ENCODE results near the gene RASSF10. TPM values are rescaled to one million over a fixed set of nuclear protein-coding genes. Genes with fewer than 3 reads are reported as not detected.

RASSF10 gene
- polyA plus RNA-seq, 1 donor (not counting 4 experiments of a cell fraction or from before 2014, with no cell fraction given) = 2.1 TPM

DNA sequence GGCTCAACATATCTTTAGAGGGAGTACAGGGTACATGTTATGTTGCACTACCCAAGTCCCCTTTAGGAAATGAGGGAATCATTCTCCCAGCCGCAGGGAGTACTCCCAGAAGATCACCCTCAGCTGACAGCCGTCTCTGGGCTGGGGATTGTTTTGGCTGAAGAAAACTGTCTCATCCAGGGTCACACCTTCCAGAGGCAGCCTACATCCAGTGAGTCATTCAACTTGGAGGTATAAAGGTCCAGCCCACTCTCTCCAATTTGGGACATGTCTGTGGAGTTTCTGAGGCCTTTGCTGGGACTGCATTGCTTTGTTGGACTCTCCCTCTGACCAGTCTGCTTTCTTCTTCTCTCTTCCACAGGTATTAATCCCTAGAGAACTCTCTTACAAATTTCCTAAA lies 42.1 kb downstream of the RASSF10 start:
- H3K27me3 ChIP-seq (ENCODE audit: control insufficient read depth, extremely low read depth, insufficient read depth, low read length) = no peaks in the 10 kb centered on the region
- peak overlapping the region; percentile 15 for H3K4me2 ChIP-seq (ENCODE audit: control insufficient read depth, extremely low read depth, insufficient read depth, low read depth, low read length)
- peaks cover 50% of the 10 kb centered on the region for H3K4me1 ChIP-seq (ENCODE audit: control insufficient read depth, extremely low read depth, insufficient read depth, low read length)
- no peak overlapping the region for H2AFZ ChIP-seq (ENCODE audit: control insufficient read depth, low read length)
- H3K36me3 ChIP-seq (ENCODE audit: control insufficient read depth in 2 of 2, extremely low read depth in 1 of 2, insufficient read depth in 2 of 2, low read length in 2 of 2) = no peaks in the 10 kb centered on the region
- no peaks in the 10 kb centered on the region for H3K9me1 ChIP-seq (ENCODE audit: control insufficient read depth, extremely low read depth, insufficient read depth, low read length)
- DNase-seq (ENCODE audit: low read depth, low spot score) (peak; percentile 15), FAIRE-seq (peak; percentile 76)
- TF ChIP-seq CTCF (optimal IDR thresholded peaks at IDR 0.05 in 1 of 3, IDR thresholded peaks at IDR 0.05 in 1 of 3, conservative IDR thresholded peaks at IDR 0.05 in 1 of 3; ENCODE audit: extremely low read depth in 1 of 3, insufficient read depth in 2 of 3, low read length in 3 of 3) (no peak), EZH2 (IDR thresholded peaks at IDR 0.05; ENCODE audit: low read length) (no peak)
- H3K79me2 ChIP-seq (ENCODE audit: control insufficient read depth, insufficient read depth, low read length) = no peaks in the 10 kb centered on the region
- dilution Hi-C loops (cut with MboI; ENCODE audit: extremely low pct_ligation_motif_present, low sequenced_read_pairs) = no loop called here
- no peaks in the 10 kb centered on the region for H3K9me3 ChIP-seq (ENCODE audit: control insufficient read depth, low read depth, low read length)
- H3K4me3 ChIP-seq (ENCODE audit: control insufficient read depth in 2 of 3, extremely low read depth in 1 of 3, insufficient read depth in 2 of 3, low read depth in 1 of 3, low read length in 3 of 3) = no peak overlapping the region
- no peak overlapping the region for H3K9ac ChIP-seq (ENCODE audit: control insufficient read depth, extremely low read depth, insufficient read depth, low read length)
- no peaks in the 10 kb centered on the region for H4K20me1 ChIP-seq (ENCODE audit: control insufficient read depth, extremely low read depth, insufficient read depth, low read length)
- no peak overlapping the region for H3K27ac ChIP-seq (ENCODE audit: control insufficient read depth, insufficient read depth, low read length)

GRCh38 chr11:13052130-13052571 lies 43.0 kb downstream of the RASSF10 start:
- H3K9me3 ChIP-seq (ENCODE audit: control insufficient read depth, low read depth, low read length) = no peaks in the 10 kb centered on the region
- H3K36me3 ChIP-seq (ENCODE audit: control insufficient read depth in 2 of 2, extremely low read depth in 1 of 2, insufficient read depth in 2 of 2, low read length in 2 of 2) = no peaks in the 10 kb centered on the region
- H4K20me1 ChIP-seq (ENCODE audit: control insufficient read depth, extremely low read depth, insufficient read depth, low read length) = no peaks in the 10 kb centered on the region
- H3K9me1 ChIP-seq (ENCODE audit: control insufficient read depth, extremely low read depth, insufficient read depth, low read length) = no peaks in the 10 kb centered on the region
- H3K9ac ChIP-seq (ENCODE audit: control insufficient read depth, extremely low read depth, insufficient read depth, low read length) = no peak overlapping the region
- no peak overlapping the region for H3K27ac ChIP-seq (ENCODE audit: control insufficient read depth, insufficient read depth, low read length)
- no peak overlapping the region for H3K4me3 ChIP-seq (ENCODE audit: control insufficient read depth in 2 of 3, extremely low read depth in 1 of 3, insufficient read depth in 2 of 3, low read depth in 1 of 3, low read length in 3 of 3)
- no peaks in the 10 kb centered on the region for H3K79me2 ChIP-seq (ENCODE audit: control insufficient read depth, insufficient read depth, low read length)
- peak overlapping the region; percentile 65 for H2AFZ ChIP-seq (ENCODE audit: control insufficient read depth, low read length)
- H3K4me2 ChIP-seq (ENCODE audit: control insufficient read depth, extremely low read depth, insufficient read depth, low read depth, low read length) = peak overlapping the region; percentile 48
- DNase-seq (ENCODE audit: low read depth, low spot score) (no peak), FAIRE-seq (peak; percentile 80)
- no peaks in the 10 kb centered on the region for H3K27me3 ChIP-seq (ENCODE audit: control insufficient read depth, extremely low read depth, insufficient read depth, low read length)
- TF ChIP-seq CTCF (optimal IDR thresholded peaks at IDR 0.05 in 1 of 3, IDR thresholded peaks at IDR 0.05 in 1 of 3, conservative IDR thresholded peaks at IDR 0.05 in 1 of 3; ENCODE audit: extremely low read depth in 1 of 3, insufficient read depth in 2 of 3, low read length in 3 of 3) (no peak), EZH2 (IDR thresholded peaks at IDR 0.05; ENCODE audit: low read length) (no peak)
- dilution Hi-C loops (cut with MboI; ENCODE audit: extremely low pct_ligation_motif_present, low sequenced_read_pairs) = no loop called here
- peaks cover 50% of the 10 kb centered on the region for H3K4me1 ChIP-seq (ENCODE audit: control insufficient read depth, extremely low read depth, insufficient read depth, low read length)

Data from keratinocyte (primary cell).